HG03565 (cell line): Measurements from ENCODE around the gene XBP1.
"Not testable (repeated sequence)": the region's sequence is repeated elsewhere in the genome, so short reads cannot be mapped to it uniquely, and the experiment has no call there.

Experiments
- ATAC-seq: cut with Tn5 transposase; IDR thresholded peaks from one replicate; pipeline ENCODE4 v1.9.1; 2021; ENCODE audit warnings: mild to moderate bottlenecking, moderate library complexity; ENCODE audit not compliant: unreplicated experiment

The XBP1 gene

GRCh38 chr22:28754512-28754911, 45.9 kb downstream of the XBP1 start:
- not testable (repeated sequence) for ATAC-seq

GRCh38 chr22:28750471-28750881, 49.9 kb downstream of the XBP1 start:
- ATAC-seq, result no peak
